ENCODE data around the gene RNU1-1.
"Not testable (repeated sequence)": the region's sequence is repeated elsewhere in the genome, so short reads cannot be mapped to it uniquely, and the experiment has no call there.

Gene RNU1-1

DNA sequence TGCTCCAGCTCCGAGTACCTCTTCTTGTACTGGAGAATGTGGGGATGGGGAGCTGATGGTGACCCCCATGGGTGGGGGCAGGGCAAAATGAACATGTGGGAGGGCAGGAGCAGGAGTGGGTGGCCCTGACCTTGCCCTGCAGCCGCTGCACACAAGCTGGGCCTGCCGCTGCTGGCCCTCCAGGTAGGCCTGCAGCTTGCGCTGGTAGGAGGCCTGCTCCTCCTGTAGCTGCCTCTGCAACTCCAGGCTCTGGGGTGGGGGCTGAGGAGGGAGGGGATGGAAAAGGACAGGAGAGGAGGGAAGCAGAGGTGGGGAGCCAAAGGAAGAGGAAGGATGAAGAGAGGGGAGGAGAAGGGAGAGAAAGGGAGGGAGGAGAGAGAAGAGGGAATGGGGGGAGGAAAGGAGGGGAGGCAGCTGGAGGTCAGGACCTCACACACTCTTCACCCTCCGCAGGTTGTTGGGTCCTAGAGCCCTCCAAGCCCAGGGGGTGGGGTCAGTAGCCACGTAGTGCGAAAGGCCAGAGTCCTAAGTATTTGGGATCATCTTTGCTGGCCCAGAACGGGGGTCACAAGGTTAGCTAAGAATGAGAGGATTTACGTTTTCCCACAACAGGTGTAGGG is 22.9 kb downstream of the RNU1-1 start:
- no peak for DNase-seq

GRCh38 chr1:16489195-16489880 is 24.7 kb downstream of the RNU1-1 start:
- not testable (repeated sequence) for DNase-seq

- DNase-seq = not testable (repeated sequence)
Observed at GRCh38 chr1:16487011-16487410, 27.1 kb downstream of the RNU1-1 start.

GRCh38 chr1:16486316-16486715 is 27.8 kb downstream of the RNU1-1 start:
- DNase-seq = not testable (repeated sequence)

- DNase-seq = no peak
Observed at GRCh38 chr1:16484931-16485330, 29.2 kb downstream of the RNU1-1 start.

DNA sequence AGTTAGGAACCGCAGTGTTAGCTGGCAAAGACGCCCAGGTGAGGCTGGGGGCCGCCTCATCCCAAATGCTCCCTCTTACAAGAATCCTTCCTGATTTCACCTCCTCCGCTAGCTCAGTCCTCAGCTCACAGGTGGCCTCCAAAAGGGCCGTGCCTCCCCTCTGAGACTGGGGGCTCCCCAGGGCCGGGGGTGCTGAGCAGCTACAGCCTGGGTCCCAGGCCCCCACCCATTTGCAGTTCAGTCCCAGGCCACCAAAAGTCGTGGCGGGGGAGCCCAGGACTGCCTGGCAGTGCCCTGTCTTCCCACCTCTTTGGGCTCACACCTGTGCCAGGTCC is 29.6 kb downstream of the RNU1-1 start:
- DNase-seq = no peak

DNA sequence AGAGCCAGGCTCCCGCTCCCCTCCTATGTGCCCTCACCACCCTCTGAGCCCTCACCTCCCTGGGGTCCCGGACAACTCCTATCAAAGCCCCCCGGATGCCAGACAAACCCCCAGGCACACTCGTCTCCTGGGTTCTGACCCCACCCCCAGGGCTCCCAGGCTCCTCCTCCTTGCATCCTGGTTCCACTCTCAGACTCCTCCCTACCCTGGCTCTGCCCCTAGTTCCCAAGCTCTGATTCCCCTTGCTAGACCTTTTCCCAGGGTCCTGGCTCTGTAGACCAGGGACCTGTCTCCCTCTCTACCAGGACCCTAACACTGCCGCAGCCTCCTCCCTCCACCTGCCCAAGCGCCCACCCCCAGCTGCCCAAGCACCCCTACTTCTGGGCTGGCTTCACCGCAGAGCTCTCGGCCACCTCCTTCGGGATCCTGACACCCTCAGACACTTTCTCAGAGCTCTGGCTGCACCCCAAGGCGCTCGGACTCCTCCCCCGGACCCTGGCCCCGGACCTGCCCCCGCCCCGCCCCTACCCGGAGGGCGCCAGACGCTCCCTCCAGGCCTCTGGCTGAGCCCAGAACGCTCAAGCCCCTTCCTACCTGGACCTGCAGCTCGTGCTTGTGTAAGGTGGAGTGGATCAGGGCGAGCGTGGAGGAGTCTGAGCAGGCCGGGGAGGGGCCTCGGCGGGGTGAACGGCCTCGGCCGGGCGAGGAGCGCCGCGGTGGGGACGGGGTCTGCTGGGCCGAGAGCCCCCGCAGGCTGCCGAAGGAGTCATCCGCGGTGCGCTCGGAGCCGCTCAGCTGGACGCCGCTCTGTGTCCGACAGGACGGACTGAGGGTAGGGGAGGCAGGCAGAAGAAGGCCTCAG is 30.2 kb downstream of the RNU1-1 start:
- DNase-seq = not testable (repeated sequence)

DNA sequence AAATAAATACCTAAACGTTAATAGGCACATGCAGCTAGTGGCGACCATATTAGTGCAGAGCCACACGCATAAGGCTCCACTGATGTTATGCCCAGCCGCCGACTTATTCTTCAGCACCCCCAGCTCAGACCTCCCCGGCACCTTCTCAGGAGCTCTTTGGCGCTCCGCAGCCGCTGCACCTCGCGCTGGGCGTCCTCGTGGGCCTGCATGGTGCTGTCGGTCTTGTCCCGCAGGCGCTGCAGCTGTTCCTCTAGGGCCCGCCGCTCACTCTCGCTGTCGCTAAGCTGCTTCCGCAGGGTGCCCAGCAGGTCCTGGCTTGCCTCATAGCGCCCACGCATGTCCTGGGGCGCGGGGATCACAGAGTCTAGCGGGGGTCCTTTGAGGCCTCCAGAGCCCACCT is 30.9 kb downstream of the RNU1-1 start:
- DNase-seq = not testable (repeated sequence)

GRCh38 chr1:16478091-16478490 is 36.0 kb downstream of the RNU1-1 start:
- DNase-seq = no peak

DNA sequence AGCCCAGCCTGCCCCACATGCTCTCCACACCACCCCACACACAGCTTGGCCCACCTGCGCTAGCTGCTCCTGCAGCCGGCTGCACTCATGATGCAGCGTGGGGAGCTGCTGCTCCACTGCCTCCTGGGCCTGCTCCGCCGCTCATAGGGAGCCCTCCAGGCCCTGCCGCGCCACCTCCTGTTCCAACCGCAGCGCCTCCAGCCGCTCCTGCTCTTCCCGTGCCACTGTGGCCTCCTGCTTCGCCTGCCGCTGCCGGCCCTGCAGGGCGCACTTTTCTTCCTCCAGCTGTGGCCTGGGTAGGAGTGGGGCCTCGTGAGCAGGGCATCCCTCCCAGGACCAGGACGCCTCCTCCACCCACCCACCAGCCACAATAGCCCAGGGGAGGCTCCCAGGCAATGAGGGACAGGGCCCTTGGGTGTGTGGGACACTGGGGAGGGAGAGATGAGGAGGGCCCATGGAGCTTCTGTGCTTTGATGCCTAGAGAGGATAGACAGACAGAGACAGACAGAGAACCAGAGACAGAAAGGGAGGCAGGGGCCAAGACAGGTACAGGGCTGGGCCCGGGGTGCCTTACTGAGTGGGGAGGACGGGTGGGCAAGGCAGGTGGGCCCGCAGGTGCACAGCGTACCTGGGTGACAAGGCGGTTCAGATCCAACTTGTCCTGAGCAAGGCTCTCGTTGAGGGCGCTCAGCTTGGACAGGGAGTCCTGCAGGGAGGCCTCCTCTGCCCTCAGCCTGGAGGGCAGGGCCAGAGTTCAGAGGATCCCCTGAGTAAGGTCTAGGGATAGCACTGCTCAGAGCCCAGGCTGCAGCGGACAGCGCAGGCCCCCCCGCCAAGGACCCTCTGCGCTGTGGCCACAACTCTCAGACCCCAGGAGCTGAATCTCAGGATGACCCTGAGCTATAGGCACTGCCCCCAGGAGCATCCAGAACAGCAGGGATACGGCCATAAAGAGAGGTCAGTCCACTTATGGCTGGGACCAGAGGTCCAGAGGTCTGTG is 38.0 kb downstream of the RNU1-1 start:
- DNase-seq = not testable (repeated sequence)

- DNase-seq = not testable (repeated sequence)
Observed at GRCh38 chr1:16474891-16475290, 39.2 kb downstream of the RNU1-1 start.

GRCh38 chr1:16474166-16474800 is 39.8 kb downstream of the RNU1-1 start:
- DNase-seq = no peak

DNA sequence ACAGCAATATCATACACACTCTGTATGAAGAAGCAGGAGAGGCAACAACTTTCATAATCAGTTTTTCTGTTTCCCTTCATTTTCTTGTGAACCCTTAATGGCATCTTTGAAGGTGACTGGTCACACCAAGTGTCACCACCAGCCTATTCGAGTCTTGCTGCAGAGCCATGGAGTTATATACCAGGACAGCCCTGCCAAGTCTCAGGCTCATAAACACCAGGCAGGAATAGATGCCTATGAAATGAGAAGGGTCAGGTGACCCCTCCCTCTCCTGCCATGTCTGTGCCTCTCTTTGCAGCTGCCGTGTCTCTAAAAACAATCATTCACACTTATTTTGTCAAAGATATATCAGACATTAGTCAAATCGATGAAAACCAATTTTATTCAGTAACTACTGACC is 45.5 kb downstream of the RNU1-1 start:
- no peak for DNase-seq

- no peak for DNase-seq
Observed at GRCh38 chr1:16464917-16465625, 49.0 kb downstream of the RNU1-1 start.

Data from effector CD4-positive, alpha-beta T cell (primary cell).